GF-D8 (cell line): ENCODE data around the gene PTPRN2.
"Not testable (repeated sequence)": the region's sequence is repeated elsewhere in the genome, so short reads cannot be mapped to it uniquely, and the experiment has no call there.

Experiments
- DNase-seq: peaks from one replicate; lab custom pipeline; 2025; lab: John Stamatoyannopoulos, UW

PTPRN2 gene

GRCh38 chr7:158385496-158386354, 201.9 kb downstream of the PTPRN2 start:
- not testable (repeated sequence) for DNase-seq

GRCh38 chr7:158384746-158385145, 202.9 kb downstream of the PTPRN2 start:
- no peak for DNase-seq

- DNase-seq: no peak
Observed at GRCh38 chr7:158383665-158384064, 204.0 kb downstream of the PTPRN2 start.

GRCh38 chr7:158382363-158383254, 205.0 kb downstream of the PTPRN2 start:
- DNase-seq: no peak

- DNase-seq: no peak
Observed at GRCh38 chr7:158381956-158382355, 205.7 kb downstream of the PTPRN2 start.

- no peak for DNase-seq
Observed at GRCh38 chr7:158378978-158379377, 208.6 kb downstream of the PTPRN2 start.

GRCh38 chr7:158377800-158378623, 209.6 kb downstream of the PTPRN2 start:
- DNase-seq: no peak

- DNase-seq: not testable (repeated sequence)
Observed at GRCh38 chr7:158376839-158377186, 210.8 kb downstream of the PTPRN2 start.

GRCh38 chr7:158376146-158376838, 211.3 kb downstream of the PTPRN2 start:
- DNase-seq: not testable (repeated sequence)

GRCh38 chr7:158375034-158375433, 212.6 kb downstream of the PTPRN2 start:
- DNase-seq: no peak

- no peak for DNase-seq
Observed at GRCh38 chr7:158374586-158374985, 213.0 kb downstream of the PTPRN2 start.

GRCh38 chr7:158374146-158374545, 213.5 kb downstream of the PTPRN2 start:
- no peak for DNase-seq

GRCh38 chr7:158373476-158374133, 214.0 kb downstream of the PTPRN2 start:
- no peak for DNase-seq

- no peak for DNase-seq
Observed at GRCh38 chr7:158372400-158373342, 215.0 kb downstream of the PTPRN2 start.

- no peak for DNase-seq
Observed at GRCh38 chr7:158371856-158372255, 215.8 kb downstream of the PTPRN2 start.

- DNase-seq: no peak
Observed at GRCh38 chr7:158369866-158370265, 217.8 kb downstream of the PTPRN2 start.

- no peak for DNase-seq
Observed at GRCh38 chr7:158369290-158369689, 218.3 kb downstream of the PTPRN2 start.

GRCh38 chr7:158368449-158368848, 219.2 kb downstream of the PTPRN2 start:
- no peak for DNase-seq

GRCh38 chr7:158367634-158367982, 220.0 kb downstream of the PTPRN2 start:
- no peak for DNase-seq
